ENCODE data around the gene SEC16B.

SEC16B gene

DNA sequence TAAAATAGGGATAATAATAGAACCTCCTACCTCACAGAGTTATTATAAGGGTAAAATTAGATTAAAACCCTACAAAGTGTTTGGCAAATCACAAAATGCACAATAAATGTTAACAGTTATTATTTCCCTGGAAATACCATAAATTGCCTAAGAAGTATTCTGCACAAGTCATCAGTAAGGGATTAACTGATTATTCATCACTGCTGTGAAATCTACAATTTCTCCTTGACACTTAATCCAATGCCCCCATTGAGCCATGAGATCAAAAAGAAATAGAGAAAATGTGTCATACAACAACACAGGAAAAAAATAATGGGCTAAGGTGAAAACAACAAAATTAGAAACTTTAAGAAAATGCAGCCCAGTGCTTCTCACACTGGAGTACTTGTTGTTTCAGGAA is 6.7 kb upstream of the SEC16B start:
- no peak for DNase-seq (ENCODE audit: low read depth)

GRCh38 chr1:177975588-177976495 is 6.0 kb upstream of the SEC16B start:
- no peak for DNase-seq (ENCODE audit: low read depth)

- no peak for DNase-seq (ENCODE audit: low read depth)
Observed at GRCh38 chr1:177973585-177973984, 3.7 kb upstream of the SEC16B start.

DNA sequence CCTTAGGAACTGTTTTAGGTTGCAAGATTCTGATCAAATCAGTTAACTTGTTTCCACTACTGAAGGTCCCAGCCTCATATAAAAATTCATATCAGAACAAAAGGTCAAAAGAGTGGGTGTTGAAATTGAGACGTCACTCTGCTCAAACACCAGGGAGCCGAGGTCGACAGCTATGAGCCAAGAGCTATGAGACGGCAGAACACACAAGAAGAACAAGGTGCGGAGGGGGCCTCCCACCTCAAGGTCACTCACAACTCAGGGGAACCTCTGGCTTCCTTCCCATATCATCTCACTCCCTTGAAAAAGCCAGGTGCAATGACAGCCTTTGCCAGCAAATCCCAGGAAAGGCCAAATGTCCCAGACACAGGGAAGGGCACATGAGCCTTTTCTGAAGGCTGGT is 749 bp downstream of the SEC16B start:
- DNase-seq (ENCODE audit: low read depth), result no peak

DNA sequence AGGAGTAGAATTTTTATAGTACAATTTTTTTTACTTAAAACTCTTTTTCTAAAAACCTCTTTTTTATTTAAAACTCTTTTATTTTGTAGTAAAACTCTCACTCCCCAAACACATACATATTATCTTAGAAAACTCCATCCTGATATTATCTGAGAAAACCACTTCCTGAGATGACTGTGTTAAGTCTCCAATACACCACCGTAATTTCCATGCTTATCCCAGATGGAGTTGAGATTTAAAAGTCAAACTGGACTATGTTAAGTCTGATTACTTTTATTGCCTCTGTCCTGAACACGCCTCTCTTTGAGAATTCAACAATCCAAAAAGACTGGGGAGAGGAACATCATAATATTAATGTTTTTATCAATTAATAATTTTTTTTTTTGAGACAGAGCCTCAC is 3.7 kb downstream of the SEC16B start:
- no peak for DNase-seq (ENCODE audit: low read depth)

DNA sequence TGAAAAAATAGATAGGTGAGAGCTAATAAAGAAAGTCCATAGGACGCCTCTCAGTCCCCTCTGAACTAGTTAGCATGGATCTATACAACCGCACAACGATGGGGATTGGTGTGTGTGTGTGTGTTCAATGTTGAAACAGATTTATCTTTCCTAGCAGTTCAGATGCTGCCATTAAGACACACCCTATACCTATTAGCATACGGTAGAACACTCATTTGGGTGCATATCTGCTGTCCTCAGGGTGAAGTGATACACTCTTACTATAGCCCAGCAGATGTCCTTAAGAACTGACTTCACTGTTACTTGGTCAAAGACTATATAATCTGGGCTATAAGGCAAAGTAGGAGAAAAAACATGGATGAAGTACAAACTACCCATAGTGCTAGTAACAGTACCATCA is 4.6 kb downstream of the SEC16B start:
- DNase-seq (ENCODE audit: low read depth), result no peak

DNA sequence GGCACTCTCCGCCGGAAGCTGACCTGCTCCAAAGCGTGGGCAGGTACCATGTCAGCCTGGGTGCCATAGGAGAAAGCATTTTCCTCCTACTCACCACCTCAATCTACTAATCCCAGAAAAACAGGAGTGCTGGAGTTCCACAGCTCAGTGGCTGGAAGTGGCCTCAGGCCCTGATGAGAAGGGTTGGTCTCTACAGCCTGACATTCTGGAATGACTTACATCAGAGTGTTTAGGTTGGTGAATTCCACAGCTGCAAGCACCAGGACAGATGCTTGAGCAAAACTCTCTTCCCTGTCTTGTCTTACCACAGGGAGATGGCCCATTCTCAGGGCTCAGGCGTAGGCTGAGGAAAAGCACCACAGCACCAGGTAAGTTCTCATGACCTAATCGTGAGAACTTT is 5.5 kb downstream of the SEC16B start:
- DNase-seq (ENCODE audit: low read depth), result no peak

DNA sequence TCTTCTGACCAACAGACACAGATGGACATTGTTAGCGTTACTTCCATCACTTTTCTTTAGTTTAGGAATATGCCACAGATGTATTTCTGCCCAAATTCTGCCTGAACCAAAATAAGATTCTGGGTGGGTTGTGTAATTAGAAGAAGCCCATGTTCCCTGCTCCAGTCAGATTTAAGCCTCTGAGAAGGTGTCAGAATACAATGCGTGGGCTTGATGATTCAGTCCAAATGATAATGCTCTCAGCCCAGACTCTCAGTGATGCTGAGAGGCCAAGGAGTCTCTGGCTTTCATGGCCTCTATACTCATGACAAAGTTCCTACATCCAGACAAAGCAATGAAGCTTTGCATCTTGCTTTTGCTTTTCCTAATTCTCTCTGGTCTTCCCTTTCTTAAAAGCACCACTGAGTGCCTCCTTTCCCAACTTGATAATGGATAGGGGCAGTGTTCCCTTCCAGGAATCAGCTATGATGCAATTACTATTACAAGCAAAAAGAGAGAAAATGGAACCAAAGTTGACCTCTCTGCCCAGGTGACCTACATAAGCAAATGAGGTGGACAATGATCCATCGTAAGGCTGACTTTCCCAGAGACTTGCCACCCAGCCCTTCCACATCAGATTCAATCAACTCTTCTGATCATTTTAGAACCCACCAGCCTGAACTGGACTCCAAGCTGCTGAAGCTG is 8.8 kb downstream of the SEC16B start:
- DNase-seq (ENCODE audit: low read depth), result no peak

GRCh38 chr1:177959811-177960515 is 9.9 kb downstream of the SEC16B start:
- DNase-seq (ENCODE audit: low read depth), result no peak

DNA sequence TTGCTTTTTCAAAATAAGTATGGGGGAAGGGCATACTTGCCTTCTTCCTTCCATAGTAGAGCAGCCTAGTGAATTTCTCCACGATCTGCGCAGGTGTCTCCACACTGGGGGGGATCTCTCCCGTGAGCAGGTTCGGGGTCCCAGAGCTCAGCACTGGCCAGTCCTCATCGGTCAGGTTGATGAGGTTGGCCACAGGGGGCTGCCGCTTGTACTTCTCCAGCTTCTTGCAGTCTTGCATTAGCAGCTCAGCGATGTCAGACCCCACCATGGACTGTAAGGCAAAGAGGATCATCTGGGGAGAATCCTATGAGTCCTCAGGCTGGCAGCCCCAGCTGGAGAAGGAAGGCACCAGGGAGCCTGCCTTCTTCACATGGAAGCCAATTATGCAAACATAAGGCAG is 11.8 kb downstream of the SEC16B start:
- DNase-seq (ENCODE audit: low read depth), result no peak

GRCh38 chr1:177954076-177954475 is 15.8 kb downstream of the SEC16B start:
- DNase-seq (ENCODE audit: low read depth), result no peak

DNA sequence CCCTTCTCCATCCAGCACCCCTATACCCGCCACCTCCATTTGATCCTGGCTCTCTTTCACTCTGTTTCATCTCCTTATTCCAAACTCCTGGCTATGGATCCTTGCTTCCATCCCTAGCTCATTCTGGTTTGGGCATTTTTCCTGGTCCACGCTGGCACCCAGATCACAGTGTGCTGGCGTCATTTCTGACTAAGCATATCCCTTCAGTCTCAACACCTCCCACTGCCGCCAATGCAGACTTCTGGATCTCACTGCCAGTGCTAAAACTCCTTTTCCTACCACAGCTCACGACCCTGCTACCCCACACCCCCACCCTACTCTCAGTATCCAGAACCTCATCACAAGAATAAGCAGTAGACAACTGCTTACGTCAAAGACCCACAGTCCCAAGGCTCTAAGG is 16.3 kb downstream of the SEC16B start:
- DNase-seq (ENCODE audit: low read depth), result no peak

DNA sequence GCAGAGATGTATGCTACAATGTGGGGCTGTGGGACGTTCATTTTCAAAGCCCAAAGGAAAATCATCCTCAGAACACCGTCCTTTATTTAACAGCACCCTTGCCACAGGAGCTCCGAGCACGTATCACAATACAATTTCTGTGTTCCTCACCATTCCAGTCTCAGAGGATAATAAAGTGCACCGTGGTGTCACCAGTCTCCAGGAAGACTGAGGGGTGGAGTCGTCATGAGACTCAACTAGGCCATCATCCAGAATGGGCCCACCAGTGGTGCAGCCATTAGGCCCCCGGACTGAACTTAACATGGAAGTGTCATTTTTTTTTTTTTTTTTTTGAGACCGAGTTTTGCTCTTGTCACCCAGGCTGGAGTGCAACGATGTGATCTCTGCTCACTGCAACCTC is 17.2 kb downstream of the SEC16B start:
- DNase-seq (ENCODE audit: low read depth), result no peak

DNA sequence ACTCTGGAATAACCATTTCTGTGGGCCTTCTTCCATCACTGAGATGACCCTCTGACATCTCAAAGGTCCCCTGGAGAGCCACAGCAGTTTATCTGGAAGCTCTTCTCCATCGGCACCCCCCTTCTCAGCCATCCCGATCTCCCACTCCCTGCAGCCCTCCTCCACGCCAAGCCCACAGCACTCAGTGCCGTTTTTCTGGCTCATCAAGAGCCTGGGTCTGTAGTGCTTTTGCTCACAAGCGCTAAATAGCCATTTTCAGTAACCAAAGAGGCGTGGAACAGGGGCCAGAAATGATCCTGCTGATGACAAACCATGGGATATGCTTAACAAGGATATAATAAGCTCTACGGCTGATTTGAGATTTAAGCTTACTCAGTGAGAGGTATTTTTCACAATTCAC is 17.6 kb downstream of the SEC16B start:
- no peak for DNase-seq (ENCODE audit: low read depth)

GRCh38 chr1:177950506-177950905 is 19.4 kb downstream of the SEC16B start:
- DNase-seq (ENCODE audit: low read depth), result no peak

DNA sequence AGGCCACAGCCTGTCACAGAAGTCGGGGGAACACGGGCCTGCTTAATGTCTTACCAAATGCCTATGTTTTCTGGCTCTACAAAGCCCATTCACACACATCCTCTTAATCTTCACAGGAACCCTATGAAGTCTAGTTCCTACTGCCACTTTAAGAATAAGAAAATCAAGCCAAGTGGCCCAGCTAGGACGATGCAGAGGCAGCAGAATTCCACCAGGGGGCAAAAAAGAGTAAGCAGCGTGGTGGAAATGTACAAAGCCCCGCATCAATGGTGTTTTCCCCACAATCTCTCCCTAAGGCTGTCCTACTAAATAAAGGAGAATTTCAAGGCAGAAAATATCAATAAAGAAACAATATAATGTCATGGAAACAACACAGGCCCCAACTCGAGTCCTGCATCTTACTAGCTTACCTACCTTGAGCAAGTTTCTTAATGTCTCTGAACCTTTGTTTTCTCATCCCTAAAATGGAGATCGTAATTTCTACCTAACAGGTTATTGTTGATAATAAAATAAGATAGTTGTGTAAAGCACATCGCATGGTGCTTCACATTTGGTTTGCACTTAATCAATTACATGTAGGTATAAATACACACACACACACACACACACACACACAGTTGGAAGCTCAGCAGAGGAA is 21.4 kb downstream of the SEC16B start:
- peak; percentile 6 for DNase-seq (ENCODE audit: low read depth)

DNA sequence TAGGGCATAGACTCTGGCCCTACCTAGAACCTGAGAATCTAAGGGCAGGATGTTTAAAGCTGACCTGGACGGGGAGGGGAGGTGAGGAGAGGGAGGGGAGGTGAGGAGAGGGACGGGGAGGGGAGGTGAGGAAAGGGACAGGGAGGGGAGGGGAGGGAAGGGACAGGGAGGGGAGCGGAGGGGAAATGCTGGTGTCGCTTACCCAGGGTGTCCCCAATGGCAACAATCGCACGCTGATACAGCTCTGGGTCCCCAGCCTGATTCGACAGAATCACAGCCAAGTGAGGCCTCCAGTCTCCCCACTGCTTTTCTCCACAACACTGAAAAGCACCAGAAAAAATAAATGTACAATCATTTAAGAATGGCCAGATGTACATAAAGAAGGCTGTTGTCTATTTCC is 22.2 kb downstream of the SEC16B start:
- DNase-seq (ENCODE audit: low read depth), result no peak

GRCh38 chr1:177945943-177946650 is 23.8 kb downstream of the SEC16B start:
- peak; percentile 2 for DNase-seq (ENCODE audit: low read depth)

- DNase-seq (ENCODE audit: low read depth), result no peak
Observed at GRCh38 chr1:177944016-177944949, 25.6 kb downstream of the SEC16B start.

DNA sequence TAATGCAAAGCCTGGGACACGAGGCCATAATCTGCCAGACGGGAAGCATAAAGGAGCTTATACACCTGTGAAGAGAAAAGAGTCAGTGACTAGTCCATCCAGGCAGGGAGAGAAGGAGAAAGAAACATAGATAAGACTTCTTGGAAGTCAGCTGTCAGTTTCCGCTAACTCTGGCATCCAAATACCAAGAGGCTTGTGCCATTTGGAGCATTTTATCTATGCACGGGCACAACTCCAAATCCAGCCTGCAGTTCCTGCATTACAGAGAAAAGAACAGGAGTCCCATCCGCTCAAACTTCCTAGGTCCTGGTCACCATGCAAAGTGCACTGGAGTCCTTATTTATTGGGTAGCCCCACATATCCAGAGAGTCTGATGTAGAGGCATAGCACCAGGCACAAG is 27.9 kb downstream of the SEC16B start:
- DNase-seq (ENCODE audit: low read depth), result no peak

GRCh38 chr1:177940682-177941081 is 29.2 kb downstream of the SEC16B start:
- no peak for DNase-seq (ENCODE audit: low read depth)
